ENCODE results near the gene NOD2.
A peak's percentile ranks its signal among the peaks of the same experiment; 100 is the strongest.

Gene NOD2

GRCh38 chr16:50712560-50712898 lies 19.1 kb downstream of the NOD2 start:
- FAIRE-seq (no peak), DNase-seq (ENCODE audit: insufficient read length, low spot score) (no peak)

GRCh38 chr16:50712956-50713355 lies 19.6 kb downstream of the NOD2 start:
- no peak for DNase-seq (ENCODE audit: insufficient read length, low spot score)

DNA sequence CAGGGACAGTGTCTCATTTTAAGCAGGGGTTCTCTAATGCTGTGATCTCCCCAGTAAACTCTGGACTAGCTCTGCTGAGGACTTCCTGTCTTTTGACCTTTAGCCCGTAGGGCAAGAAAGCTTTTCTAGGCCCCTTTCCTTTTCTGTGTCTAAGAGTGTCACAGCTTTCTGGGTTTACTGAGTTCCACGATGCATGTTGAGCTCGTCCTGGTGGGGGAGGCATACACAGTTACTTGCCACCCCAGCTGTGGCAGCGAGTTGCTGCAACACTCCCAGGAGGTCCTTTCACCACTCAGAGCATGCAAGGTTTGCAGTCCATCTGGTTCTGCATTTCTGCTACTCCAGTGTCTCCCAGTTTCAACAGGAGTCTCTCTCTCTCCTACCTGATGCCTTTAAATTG lies 23.7 kb downstream of the NOD2 start:
- no peak for FAIRE-seq

More at GRCh38 chr16:50712956-50713355, 19.6 kb downstream of the NOD2 start:
- no peak for FAIRE-seq

DNA sequence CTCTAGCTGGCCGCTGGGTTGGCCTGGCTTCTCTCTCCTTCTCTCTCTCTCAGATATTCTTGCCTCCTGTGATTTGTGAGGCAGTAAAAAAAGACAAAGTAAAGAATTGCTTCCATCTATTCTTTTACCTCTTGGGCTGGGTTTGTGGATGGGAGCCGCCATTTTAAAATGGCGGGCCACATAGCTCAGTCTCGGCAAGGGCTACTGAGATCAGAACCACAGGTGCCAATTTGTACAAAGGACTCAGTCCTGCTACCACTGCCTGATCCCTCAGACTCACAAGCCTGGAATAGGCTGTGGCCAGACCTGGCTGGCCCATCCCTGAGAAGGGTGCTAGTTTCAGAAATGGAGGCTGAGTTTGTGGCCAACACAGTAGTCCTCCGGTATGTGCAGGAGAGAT lies 24.1 kb downstream of the NOD2 start:
- FAIRE-seq (no peak), DNase-seq (ENCODE audit: insufficient read length, low spot score) (no peak)

More for the DNA sequence above, 23.7 kb downstream of the NOD2 start:
- DNase-seq (ENCODE audit: insufficient read length, low spot score), result no peak

GRCh38 chr16:50718061-50718760 lies 24.8 kb downstream of the NOD2 start:
- DNase-seq (ENCODE audit: insufficient read length, low spot score) (no peak), FAIRE-seq (no peak)

- FAIRE-seq, result no peak
- no peak for DNase-seq (ENCODE audit: insufficient read length, low spot score)
These were observed 25.5 kb downstream of the NOD2 start for GRCh38 chr16:50718761-50719400.

DNA sequence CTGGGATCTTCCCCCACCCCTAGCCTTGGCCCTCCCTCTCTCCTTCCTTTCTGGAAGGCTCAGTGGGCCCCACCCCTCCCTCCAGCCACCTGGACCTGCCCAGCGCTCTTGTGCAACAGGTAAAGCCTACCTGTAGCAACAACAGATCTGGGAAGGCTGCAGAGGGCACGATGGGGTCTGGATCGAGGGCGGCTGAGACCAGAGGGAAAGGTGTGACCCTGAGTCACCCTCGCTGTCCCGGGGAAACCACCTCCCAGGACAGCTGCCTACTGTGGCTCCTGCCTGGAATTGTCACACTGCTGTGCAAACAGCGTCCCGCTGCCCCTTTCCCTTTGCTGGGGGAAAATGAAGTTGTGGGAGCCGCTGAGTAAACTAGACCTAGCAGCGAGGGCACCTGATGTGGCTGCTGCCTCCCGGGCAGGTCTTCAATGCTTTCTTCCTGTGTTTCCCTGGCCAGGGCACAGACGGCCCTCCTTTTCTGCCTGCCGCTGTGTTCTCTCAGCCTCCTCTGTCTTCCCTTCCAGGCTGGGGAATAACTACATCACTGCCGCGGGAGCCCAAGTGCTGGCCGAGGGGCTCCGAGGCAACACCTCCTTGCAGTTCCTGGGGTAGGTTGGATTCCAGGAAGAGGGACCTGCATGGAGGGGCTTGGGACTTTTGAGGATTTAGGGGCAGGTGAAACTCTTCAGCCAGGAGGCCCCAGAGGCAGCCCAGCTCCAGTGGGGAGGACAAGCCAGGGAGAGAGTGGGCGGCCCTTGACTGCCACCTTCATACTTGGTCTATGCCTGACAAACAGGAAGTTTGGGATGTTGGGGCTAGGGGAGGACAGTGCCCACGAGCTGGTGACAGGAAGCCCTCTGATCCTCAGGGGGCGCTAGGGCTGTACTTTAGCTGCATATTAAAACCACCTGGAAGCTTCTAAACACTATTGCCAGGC lies 26.3 kb downstream of the NOD2 start:
- no peak for DNase-seq (ENCODE audit: insufficient read length, low spot score)
- FAIRE-seq, result no peak

DNA sequence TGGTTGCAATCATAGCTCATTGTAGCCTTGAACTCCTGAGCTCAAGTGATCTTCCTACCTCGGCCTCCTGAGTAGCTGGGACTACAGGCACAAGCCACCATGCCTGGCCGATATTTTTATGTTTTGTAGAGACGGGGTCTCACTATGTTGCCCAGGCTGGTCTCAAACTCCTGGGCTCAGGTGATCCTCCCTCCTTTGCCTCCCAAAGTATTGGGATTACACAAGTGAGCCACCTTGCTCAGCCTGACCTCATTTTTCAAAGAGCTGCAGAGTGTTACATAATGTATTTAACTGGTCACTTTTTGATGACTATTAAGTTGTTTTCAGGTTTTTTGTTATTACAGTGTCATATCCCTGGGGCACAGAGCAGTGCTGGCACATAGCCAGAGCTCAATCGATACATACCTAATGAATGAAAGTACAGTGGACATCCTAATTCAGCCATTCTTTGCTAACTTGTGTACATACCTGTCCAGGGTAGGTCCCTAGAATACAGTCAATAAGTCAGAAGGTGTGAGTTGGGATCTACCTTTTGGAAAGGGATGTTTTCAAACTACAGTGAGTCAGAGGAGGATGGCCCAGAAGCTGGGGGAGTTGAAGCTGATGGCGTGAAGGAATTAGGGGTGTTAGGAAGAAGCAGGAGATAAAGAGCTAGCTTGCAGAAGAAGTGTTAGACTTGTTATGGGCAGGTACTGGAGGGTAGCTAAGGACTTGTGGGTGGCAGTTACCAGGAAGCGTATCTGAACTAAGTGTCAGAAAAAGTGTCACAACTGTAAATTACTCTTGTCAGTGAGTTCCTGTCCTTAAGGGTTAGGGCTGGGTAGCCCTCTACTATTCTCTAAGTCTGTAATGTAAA lies 28.4 kb downstream of the NOD2 start:
- DNase-seq (ENCODE audit: insufficient read length, low spot score) (no peak), FAIRE-seq (no peak)

- FAIRE-seq (no peak), DNase-seq (ENCODE audit: insufficient read length, low spot score) (no peak)
These were observed 29.0 kb downstream of the NOD2 start for GRCh38 chr16:50722405-50722737.

- DNase-seq (ENCODE audit: insufficient read length, low spot score) (no peak), FAIRE-seq (no peak)
These were observed 29.6 kb downstream of the NOD2 start for GRCh38 chr16:50722960-50723359.

GRCh38 chr16:50724306-50724705 lies 30.9 kb downstream of the NOD2 start:
- DNase-seq (ENCODE audit: insufficient read length, low spot score) (no peak), FAIRE-seq (no peak)

- DNase-seq (ENCODE audit: insufficient read length, low spot score) (no peak), FAIRE-seq (no peak)
These were observed 38.0 kb downstream of the NOD2 start for GRCh38 chr16:50731130-50731988.

GRCh38 chr16:50731989-50732832 lies 38.8 kb downstream of the NOD2 start:
- DNase-seq (ENCODE audit: insufficient read length, low spot score) (no peak), FAIRE-seq (no peak)

DNA sequence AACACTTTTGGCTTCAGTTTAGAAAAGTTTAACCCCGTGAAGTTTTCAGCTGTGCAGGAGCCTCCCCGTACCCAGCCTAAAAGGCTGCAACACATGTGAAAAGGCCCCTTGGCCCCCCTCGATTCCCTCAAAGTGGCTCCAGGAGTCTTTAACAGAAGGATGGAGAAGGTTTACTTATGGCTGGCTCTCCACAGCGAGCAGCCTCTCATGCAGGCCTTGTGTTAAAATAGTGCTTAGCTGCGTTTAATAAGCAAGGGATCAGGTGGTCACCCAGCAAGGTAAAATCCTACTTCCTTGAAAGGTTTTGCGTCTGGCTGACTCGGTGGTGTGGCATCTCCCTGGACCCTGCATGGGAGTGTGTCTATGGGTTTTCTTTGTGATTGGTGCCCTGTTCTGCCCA lies 40.1 kb downstream of the NOD2 start:
- no peak for DNase-seq (ENCODE audit: insufficient read length, low spot score)
- FAIRE-seq, result no peak

GRCh38 chr16:50735629-50736122 lies 42.3 kb downstream of the NOD2 start:
- peak; percentile 79 for FAIRE-seq
- DNase-seq (ENCODE audit: insufficient read length, low spot score), result no peak

- FAIRE-seq (no peak), DNase-seq (ENCODE audit: insufficient read length, low spot score) (no peak)
These were observed 43.0 kb downstream of the NOD2 start for GRCh38 chr16:50736448-50736847.

DNA sequence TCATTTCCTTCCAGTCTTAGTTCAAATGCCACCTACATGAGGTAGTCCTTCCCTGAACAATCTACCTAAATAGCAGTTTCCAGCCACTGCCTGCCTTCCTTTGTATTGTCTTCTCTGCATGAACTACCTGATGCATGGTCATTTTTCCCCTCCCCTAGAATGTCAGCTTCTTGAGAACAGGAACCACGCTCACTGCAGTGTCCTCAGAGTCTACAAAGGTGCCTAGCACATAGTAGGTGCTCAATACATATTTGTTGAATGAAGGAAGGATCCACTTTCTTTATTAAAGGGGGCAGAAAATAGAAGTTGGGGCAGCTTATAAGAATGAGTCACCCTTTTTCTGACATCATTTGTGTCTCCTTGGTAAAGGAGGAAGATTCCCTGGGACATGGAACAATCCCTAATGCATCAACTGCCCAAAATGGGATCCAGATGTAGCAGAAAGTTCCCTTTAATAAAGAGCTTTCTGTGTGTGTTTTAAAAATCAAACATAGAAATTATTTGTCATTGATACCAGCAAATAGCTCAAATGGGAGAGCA lies 44.1 kb downstream of the NOD2 start:
- no peak for FAIRE-seq
- no peak for DNase-seq (ENCODE audit: insufficient read length, low spot score)

GRCh38 chr16:50739031-50739430 lies 45.6 kb downstream of the NOD2 start:
- DNase-seq (ENCODE audit: insufficient read length, low spot score) (no peak), FAIRE-seq (no peak)

Data from GM19239 (cell line).